ENCODE results near the gene ANKRD29. TPM values are rescaled to one million over a fixed set of nuclear protein-coding genes. Genes with fewer than 3 reads are reported as not detected.

The ANKRD29 gene, protein sequence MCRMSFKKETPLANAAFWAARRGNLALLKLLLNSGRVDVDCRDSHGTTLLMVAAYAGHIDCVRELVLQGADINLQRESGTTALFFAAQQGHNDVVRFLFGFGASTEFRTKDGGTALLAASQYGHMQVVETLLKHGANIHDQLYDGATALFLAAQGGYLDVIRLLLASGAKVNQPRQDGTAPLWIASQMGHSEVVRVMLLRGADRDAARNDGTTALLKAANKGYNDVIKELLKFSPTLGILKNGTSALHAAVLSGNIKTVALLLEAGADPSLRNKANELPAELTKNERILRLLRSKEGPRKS
- polyA plus RNA-seq (2.4 to 8.5 TPM (median 3.7 TPM) in 3 replicates), polyA minus RNA-seq (2.3 to 5.6 TPM (median 3.3 TPM) in 3 replicates)
- 3.0 TPM for polyA plus RNA-seq (2011; ENCODE audit: low read depth)
- polyA plus RNA-seq (2011; cell fraction: cytosol; rRNA removed) = 6.0 and 7.8 TPM in 2 replicates
- 18.1 and 18.7 TPM in 2 replicates for polyA plus RNA-seq (2011; cell fraction: nucleus; rRNA removed)
- polyA plus RNA-seq (2012; ENCODE audit: low replicate concordance) = 1.9 and 2.9 TPM in 2 replicates
- 5.0 TPM for polyA minus RNA-seq (2011; cell fraction: cytosol; rRNA and poly(A)+ RNA removed)
- polyA minus RNA-seq (2011; cell fraction: nucleus; rRNA and poly(A)+ RNA removed) = 4.9 and 6.1 TPM in 2 replicates

DNA sequence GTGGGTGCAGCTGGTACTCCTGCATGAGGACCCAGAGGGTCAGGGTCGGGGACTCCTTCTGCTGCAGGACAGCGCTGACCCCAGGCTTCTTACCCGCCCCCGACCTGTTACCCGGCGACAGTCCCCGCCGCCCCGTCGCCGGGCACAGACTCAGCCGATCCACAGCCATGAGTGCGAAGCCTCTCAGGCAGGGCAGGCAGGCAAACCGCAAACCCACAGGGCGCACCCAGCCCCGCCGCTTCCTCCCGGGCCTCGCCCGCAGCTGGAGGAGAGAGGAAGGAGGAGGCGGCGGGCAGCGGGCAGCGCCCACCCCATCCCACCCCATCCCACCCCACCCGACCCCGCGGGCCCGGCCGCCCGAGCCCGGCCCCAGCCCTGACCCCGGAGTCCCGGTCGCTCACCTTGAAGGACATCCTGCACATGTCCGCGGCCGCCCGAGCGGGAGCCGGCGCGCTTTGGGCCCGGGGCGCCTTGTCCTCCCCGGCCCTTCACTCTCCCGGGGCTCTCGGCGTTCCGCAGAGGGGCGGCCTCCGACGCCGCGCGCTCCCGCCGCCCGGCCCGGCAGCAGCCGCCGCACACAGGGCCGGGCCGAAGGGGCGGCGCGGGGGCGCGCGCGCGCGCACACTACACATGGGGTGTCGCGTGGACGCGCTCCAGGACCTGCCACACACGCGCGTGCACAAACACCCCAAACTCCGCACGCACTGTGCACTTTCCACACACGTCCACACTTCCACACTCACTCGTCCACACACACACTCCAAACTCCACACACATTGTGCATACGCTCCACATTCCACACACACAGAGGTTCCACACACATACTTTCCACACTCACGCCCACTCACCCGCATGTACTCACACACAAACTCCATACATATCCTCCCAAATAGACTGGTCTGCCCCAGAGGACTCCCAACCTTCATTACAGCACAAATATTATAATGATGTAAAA lies at the start of gene ANKRD29:
Gene ANKRD29 (minus strand): TSS at position 603 of the 955 bp plus-strand sequence. CDS start 181 bp downstream, at position 422.
- Histone ChIP-seq H3K27ac (ENCODE audit: control insufficient read depth, insufficient read depth, low read length) (no peak within 1 kb of the TSS), H3K9me3 (ENCODE audit: control insufficient read depth, low read depth, low read length) (no peaks in the 10 kb centered on the region), H3K4me1 (ENCODE audit: control insufficient read depth, extremely low read depth, insufficient read depth, low read length) (peaks cover 5% of the 10 kb centered on the region), H4K20me1 (ENCODE audit: control insufficient read depth, extremely low read depth, insufficient read depth, low read length) (no peaks in the 10 kb centered on the region), H3K9ac (ENCODE audit: control insufficient read depth, extremely low read depth, insufficient read depth, low read length) (peak within 1 kb of the TSS; percentile 49), H3K27me3 (ENCODE audit: control insufficient read depth, extremely low read depth, insufficient read depth, low read length) (peaks cover 12% of the 10 kb centered on the region), H3K4me2 (ENCODE audit: control insufficient read depth, extremely low read depth, insufficient read depth, low read depth, low read length) (peak within 1 kb of the TSS; percentile 78), H3K4me3 (ENCODE audit: control insufficient read depth in 2 of 3, extremely low read depth in 1 of 3, insufficient read depth in 2 of 3, low read depth in 1 of 3, low read length in 3 of 3) (peak within 1 kb of the TSS; percentile 47 to 62 (median 55)), H3K36me3 (ENCODE audit: control insufficient read depth in 2 of 2, extremely low read depth in 1 of 2, insufficient read depth in 2 of 2, low read length in 2 of 2) (no peaks in the 10 kb centered on the region), H2AFZ (ENCODE audit: control insufficient read depth, low read length) (peak within 1 kb of the TSS; percentile 36), H3K9me1 (ENCODE audit: control insufficient read depth, extremely low read depth, insufficient read depth, low read length) (no peaks in the 10 kb centered on the region), H3K79me2 (ENCODE audit: control insufficient read depth, insufficient read depth, low read length) (no peaks in the 10 kb centered on the region)
- dilution Hi-C loops (cut with MboI; ENCODE audit: extremely low pct_ligation_motif_present, low sequenced_read_pairs) = no loop called here
- FAIRE-seq (no peak), DNase-seq (ENCODE audit: low read depth, low spot score) (no peak)
- peak; percentile 3 for TF ChIP-seq EZH2 (IDR thresholded peaks at IDR 0.05; ENCODE audit: low read length)
- TF ChIP-seq, protein P1, sequence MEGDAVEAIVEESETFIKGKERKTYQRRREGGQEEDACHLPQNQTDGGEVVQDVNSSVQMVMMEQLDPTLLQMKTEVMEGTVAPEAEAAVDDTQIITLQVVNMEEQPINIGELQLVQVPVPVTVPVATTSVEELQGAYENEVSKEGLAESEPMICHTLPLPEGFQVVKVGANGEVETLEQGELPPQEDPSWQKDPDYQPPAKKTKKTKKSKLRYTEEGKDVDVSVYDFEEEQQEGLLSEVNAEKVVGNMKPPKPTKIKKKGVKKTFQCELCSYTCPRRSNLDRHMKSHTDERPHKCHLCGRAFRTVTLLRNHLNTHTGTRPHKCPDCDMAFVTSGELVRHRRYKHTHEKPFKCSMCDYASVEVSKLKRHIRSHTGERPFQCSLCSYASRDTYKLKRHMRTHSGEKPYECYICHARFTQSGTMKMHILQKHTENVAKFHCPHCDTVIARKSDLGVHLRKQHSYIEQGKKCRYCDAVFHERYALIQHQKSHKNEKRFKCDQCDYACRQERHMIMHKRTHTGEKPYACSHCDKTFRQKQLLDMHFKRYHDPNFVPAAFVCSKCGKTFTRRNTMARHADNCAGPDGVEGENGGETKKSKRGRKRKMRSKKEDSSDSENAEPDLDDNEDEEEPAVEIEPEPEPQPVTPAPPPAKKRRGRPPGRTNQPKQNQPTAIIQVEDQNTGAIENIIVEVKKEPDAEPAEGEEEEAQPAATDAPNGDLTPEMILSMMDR (optimal IDR thresholded peaks at IDR 0.05 in 1 of 3, IDR thresholded peaks at IDR 0.05 in 1 of 3, conservative IDR thresholded peaks at IDR 0.05 in 1 of 3; ENCODE audit: extremely low read depth in 1 of 3, insufficient read depth in 2 of 3, low read length in 3 of 3) = no peak

DNA sequence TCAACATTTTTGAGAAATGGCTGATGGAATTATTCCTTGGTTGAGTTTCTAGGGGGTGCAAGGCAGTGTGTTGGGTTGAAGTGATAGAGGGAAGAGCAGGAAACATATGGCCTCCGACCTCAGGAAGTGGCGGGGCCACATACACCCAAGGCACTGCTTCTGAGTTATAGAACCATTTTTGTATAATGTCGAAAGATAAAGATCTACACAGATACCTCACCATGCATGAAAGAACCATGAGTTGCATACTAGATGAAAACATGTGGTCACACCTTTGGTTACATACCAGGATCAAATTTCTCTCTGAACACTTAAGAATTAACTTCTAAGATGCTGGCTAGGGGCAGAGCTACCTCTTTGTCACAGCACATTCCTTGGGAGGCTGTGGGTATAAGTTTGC lies 49.7 kb upstream of the ANKRD29 start:
- H4K20me1 ChIP-seq (ENCODE audit: control insufficient read depth, extremely low read depth, insufficient read depth, low read length) = no peaks in the 10 kb centered on the region
- H3K79me2 ChIP-seq (ENCODE audit: control insufficient read depth, insufficient read depth, low read length) = no peaks in the 10 kb centered on the region
- peak; percentile 73 for FAIRE-seq
- H2AFZ ChIP-seq (ENCODE audit: control insufficient read depth, low read length) = no peak overlapping the region
- TF ChIP-seq EZH2 (IDR thresholded peaks at IDR 0.05; ENCODE audit: low read length) = no peak
- TF ChIP-seq, protein P1 (optimal IDR thresholded peaks at IDR 0.05 in 1 of 3, IDR thresholded peaks at IDR 0.05 in 1 of 3, conservative IDR thresholded peaks at IDR 0.05 in 1 of 3; ENCODE audit: extremely low read depth in 1 of 3, insufficient read depth in 2 of 3, low read length in 3 of 3) = no peak
- no peak for DNase-seq (ENCODE audit: low read depth, low spot score)
- H3K4me3 ChIP-seq (ENCODE audit: control insufficient read depth in 2 of 3, extremely low read depth in 1 of 3, insufficient read depth in 2 of 3, low read depth in 1 of 3, low read length in 3 of 3) = no peak overlapping the region
- H3K9ac ChIP-seq (ENCODE audit: control insufficient read depth, extremely low read depth, insufficient read depth, low read length) = no peak overlapping the region
- H3K4me2 ChIP-seq (ENCODE audit: control insufficient read depth, extremely low read depth, insufficient read depth, low read depth, low read length) = no peak overlapping the region
- no peaks in the 10 kb centered on the region for H3K27me3 ChIP-seq (ENCODE audit: control insufficient read depth, extremely low read depth, insufficient read depth, low read length)
- no peaks in the 10 kb centered on the region for H3K9me1 ChIP-seq (ENCODE audit: control insufficient read depth, extremely low read depth, insufficient read depth, low read length)
- H3K27ac ChIP-seq (ENCODE audit: control insufficient read depth, insufficient read depth, low read length) = no peak overlapping the region
- H3K4me1 ChIP-seq (ENCODE audit: control insufficient read depth, extremely low read depth, insufficient read depth, low read length) = peaks cover 25% of the 10 kb centered on the region
- dilution Hi-C loops (cut with MboI; ENCODE audit: extremely low pct_ligation_motif_present, low sequenced_read_pairs) = no loop called here
- H3K9me3 ChIP-seq (ENCODE audit: control insufficient read depth, low read depth, low read length) = no peaks in the 10 kb centered on the region
- no peaks in the 10 kb centered on the region for H3K36me3 ChIP-seq (ENCODE audit: control insufficient read depth in 2 of 2, extremely low read depth in 1 of 2, insufficient read depth in 2 of 2, low read length in 2 of 2)

All from keratinocyte (primary cell).